Measurements from ENCODE around the gene HERC6.
"Not testable (repeated sequence)": the region's sequence is repeated elsewhere in the genome, so short reads cannot be mapped to it uniquely, and the experiment has no call there.

DNA sequence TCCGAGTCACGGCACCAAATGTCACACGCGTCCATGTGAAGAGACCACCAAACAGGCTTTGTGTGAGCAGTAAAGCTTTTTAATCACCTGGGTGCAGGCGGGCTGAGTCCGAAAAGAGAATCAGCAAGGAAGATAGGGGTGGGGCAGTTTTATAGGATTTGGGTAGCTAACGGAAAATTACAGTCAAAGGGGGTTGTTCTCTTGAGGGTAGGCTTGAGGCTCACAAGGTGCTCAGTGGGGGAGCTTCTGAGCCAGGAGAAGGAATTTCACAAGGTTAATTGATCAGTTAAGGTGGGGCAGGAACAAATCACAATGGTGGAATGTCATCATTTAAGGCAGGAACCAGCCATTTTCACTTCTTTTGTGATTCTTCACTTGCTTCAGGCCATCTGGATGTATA, 29.9 kb upstream of the HERC6 start:
- TF ChIP-seq, protein P1, sequence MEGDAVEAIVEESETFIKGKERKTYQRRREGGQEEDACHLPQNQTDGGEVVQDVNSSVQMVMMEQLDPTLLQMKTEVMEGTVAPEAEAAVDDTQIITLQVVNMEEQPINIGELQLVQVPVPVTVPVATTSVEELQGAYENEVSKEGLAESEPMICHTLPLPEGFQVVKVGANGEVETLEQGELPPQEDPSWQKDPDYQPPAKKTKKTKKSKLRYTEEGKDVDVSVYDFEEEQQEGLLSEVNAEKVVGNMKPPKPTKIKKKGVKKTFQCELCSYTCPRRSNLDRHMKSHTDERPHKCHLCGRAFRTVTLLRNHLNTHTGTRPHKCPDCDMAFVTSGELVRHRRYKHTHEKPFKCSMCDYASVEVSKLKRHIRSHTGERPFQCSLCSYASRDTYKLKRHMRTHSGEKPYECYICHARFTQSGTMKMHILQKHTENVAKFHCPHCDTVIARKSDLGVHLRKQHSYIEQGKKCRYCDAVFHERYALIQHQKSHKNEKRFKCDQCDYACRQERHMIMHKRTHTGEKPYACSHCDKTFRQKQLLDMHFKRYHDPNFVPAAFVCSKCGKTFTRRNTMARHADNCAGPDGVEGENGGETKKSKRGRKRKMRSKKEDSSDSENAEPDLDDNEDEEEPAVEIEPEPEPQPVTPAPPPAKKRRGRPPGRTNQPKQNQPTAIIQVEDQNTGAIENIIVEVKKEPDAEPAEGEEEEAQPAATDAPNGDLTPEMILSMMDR (IDR thresholded peaks at IDR 0.05): not testable (repeated sequence)
- not testable (repeated sequence) for TF ChIP-seq POLR2A (IDR thresholded peaks at IDR 0.05)

All from Peyer's patch (tissue), 4 donors.